Keratinocyte (primary cell): Measurements from ENCODE around the gene FAM217B.

Experiments
- CTCF ChIP-seq, 3 experiments: IDR thresholded peaks in 1 of 3; conservative IDR thresholded peaks in 1 of 3; optimal IDR thresholded peaks in 1 of 3; 2 replicates in 2 of 3; 3 replicates in 1 of 3; pipeline versions ENCODE3 to v1.5.1; 2011; ENCODE audit warnings: low read length in 3 of 3, mild to moderate bottlenecking in 3 of 3, moderate library complexity in 2 of 3, control low read depth in 1 of 3, inconsistent platforms in 1 of 3; ENCODE audit not compliant: insufficient read depth in 2 of 3; ENCODE audit errors: extremely low read depth in 1 of 3
- EZH2 ChIP-seq: IDR thresholded peaks from one replicate; pipeline ENCODE4 v1.6.1; 2012; ENCODE audit warnings: inconsistent platforms, mild to moderate bottlenecking, low read length, moderate library complexity

- TF ChIP-seq CTCF (optimal IDR thresholded peaks at IDR 0.05 in 1 of 3, IDR thresholded peaks at IDR 0.05 in 1 of 3, conservative IDR thresholded peaks at IDR 0.05 in 1 of 3; ENCODE audit: extremely low read depth in 1 of 3, insufficient read depth in 2 of 3, low read length in 3 of 3) (no peak), EZH2 (no peak)
These were observed 31.3 kb upstream of the FAM217B start for GRCh38 chr20:59908855-59909254.
